Measurements from ENCODE around the gene C19orf47.

DNA sequence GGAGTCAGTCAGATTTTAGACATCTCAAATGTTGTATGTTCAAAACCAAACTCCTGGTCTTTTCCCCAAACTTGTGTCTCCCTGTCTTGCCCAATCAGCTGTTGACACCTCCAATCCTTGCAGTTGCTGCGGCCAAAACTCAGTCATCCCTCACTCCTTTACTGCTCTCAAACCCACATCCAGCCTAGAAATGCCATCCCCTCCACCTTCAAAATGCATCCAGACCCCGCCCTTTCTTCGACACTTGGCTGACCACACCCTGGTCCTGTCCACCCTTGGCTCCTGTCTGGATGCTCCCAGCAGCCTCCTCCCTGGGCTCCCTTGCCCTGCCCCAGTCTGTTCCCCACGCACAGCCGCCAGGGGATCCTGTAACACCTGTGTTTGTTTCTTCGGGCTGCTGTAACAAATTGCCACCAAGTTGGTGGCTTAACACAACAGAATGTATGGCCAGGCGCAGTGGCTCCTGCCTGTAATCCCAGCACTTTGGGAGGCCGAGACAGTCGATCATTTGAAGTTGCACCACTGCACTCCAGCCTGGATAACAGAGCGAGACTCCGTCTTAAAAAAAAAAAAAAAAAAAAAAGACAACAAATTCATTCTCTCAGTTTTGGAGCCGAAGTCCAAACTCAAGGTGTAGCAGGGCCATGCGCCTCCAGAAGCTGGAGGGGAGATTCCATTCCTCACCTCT, 12.0 kb upstream of the C19orf47 start:
- TF ChIP-seq POLR2A (IDR thresholded peaks at IDR 0.05) = no peak
- TF ChIP-seq, protein P1, sequence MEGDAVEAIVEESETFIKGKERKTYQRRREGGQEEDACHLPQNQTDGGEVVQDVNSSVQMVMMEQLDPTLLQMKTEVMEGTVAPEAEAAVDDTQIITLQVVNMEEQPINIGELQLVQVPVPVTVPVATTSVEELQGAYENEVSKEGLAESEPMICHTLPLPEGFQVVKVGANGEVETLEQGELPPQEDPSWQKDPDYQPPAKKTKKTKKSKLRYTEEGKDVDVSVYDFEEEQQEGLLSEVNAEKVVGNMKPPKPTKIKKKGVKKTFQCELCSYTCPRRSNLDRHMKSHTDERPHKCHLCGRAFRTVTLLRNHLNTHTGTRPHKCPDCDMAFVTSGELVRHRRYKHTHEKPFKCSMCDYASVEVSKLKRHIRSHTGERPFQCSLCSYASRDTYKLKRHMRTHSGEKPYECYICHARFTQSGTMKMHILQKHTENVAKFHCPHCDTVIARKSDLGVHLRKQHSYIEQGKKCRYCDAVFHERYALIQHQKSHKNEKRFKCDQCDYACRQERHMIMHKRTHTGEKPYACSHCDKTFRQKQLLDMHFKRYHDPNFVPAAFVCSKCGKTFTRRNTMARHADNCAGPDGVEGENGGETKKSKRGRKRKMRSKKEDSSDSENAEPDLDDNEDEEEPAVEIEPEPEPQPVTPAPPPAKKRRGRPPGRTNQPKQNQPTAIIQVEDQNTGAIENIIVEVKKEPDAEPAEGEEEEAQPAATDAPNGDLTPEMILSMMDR (IDR thresholded peaks at IDR 0.05) = no peak
- TF ChIP-seq EP300 (IDR thresholded peaks at IDR 0.05) = no peak
- TF ChIP-seq POLR2AphosphoS5 (IDR thresholded peaks at IDR 0.05) = no peak

All from suprapubic skin (tissue), 4 donors.